HG02759 (cell line): Measurements from ENCODE around the gene FAM124B.

Experiments
- ATAC-seq: cut with Tn5 transposase; IDR thresholded peaks from one replicate; pipeline ENCODE4 v1.9.1; 2021; ENCODE audit warnings: mild to moderate bottlenecking, moderate library complexity; ENCODE audit not compliant: unreplicated experiment

Gene FAM124B

GRCh38 chr2:224401641-224402342 is at the start of gene FAM124B:
TSS of gene FAM124B (minus strand) at chr2:224402107. CDS start at chr2:224401768, 339 bp downstream.
- ATAC-seq, result no peak

- no peak for ATAC-seq
Observed at GRCh38 chr2:224449212-224450147, 47.6 kb upstream of the FAM124B start.

- ATAC-seq, result no peak
Observed at GRCh38 chr2:224448236-224448635, 46.3 kb upstream of the FAM124B start.

GRCh38 chr2:224444783-224445182 is 42.9 kb upstream of the FAM124B start:
- ATAC-seq, result no peak

- ATAC-seq, result no peak
Observed at GRCh38 chr2:224444021-224444420, 42.1 kb upstream of the FAM124B start.

GRCh38 chr2:224442071-224442967 is 40.4 kb upstream of the FAM124B start:
- ATAC-seq, result peak; percentile 73

GRCh38 chr2:224440988-224441387 is 39.1 kb upstream of the FAM124B start:
- no peak for ATAC-seq

- no peak for ATAC-seq
Observed at GRCh38 chr2:224438726-224439125, 36.8 kb upstream of the FAM124B start.

GRCh38 chr2:224436634-224437033 is 34.7 kb upstream of the FAM124B start:
- ATAC-seq, result no peak

- ATAC-seq, result no peak
Observed at GRCh38 chr2:224434618-224435017, 32.7 kb upstream of the FAM124B start.

GRCh38 chr2:224433442-224433841 is 31.5 kb upstream of the FAM124B start:
- no peak for ATAC-seq

GRCh38 chr2:224432003-224432579 is 30.2 kb upstream of the FAM124B start:
- ATAC-seq, result no peak

GRCh38 chr2:224429441-224429810 is 27.5 kb upstream of the FAM124B start:
- ATAC-seq, result no peak

GRCh38 chr2:224428787-224429440 is 27.0 kb upstream of the FAM124B start:
- ATAC-seq, result no peak

- no peak for ATAC-seq
Observed at GRCh38 chr2:224427471-224427870, 25.6 kb upstream of the FAM124B start.

- ATAC-seq, result no peak
Observed at GRCh38 chr2:224426656-224427055, 24.7 kb upstream of the FAM124B start.

- ATAC-seq, result no peak
Observed at GRCh38 chr2:224421065-224421464, 19.2 kb upstream of the FAM124B start.

- ATAC-seq, result no peak
Observed at GRCh38 chr2:224417947-224418346, 16.0 kb upstream of the FAM124B start.

- no peak for ATAC-seq
Observed at GRCh38 chr2:224417361-224417729, 15.4 kb upstream of the FAM124B start.

GRCh38 chr2:224416656-224417360 is 14.9 kb upstream of the FAM124B start:
- no peak for ATAC-seq
